Neural cell (in vitro differentiated cells): ENCODE results near the gene TMEM81. TPM values are rescaled to one million over a fixed set of nuclear protein-coding genes. Genes with fewer than 3 reads are reported as not detected.

Source experiments
- H2AFZ ChIP-seq: fragments of 200-600, 300-800 bp; sonication (generic), shearing (Covaris generic); 2 replicates; pipeline ENCODE4 v1.6.0; 2014; ENCODE audit warnings: low read depth, mild to moderate bottlenecking, antibody characterized with exemption, low read length, moderate library complexity
- H3F3A ChIP-seq: fragments of 200-600 bp; shearing (Covaris generic); 2 replicates; pipeline ENCODE4 v1.6.1; 2016; ENCODE audit warnings: mild to moderate bottlenecking, moderate library complexity, mixed read lengths, antibody characterized with exemption, low read length; ENCODE audit not compliant: insufficient read depth, poor library complexity, severe bottlenecking
- H3K27ac ChIP-seq: fragments of 200-600, 300-800 bp; sonication (generic), shearing (Covaris generic); 2 replicates; pipeline ENCODE4 v1.5.1; 2014; ENCODE audit warnings: mild to moderate bottlenecking, low read length, moderate library complexity
- H3K27me3 ChIP-seq: fragments of 300-800, 200-600 bp; sonication (generic), shearing (Covaris generic); 2 replicates; pipeline ENCODE4 v1.6.0; 2014; ENCODE audit warnings: mild to moderate bottlenecking, low read depth, low read length, moderate library complexity; ENCODE audit not compliant: insufficient read depth
- H3K36me3 ChIP-seq: fragments of 300-800, 200-600 bp; sonication (generic), shearing (Covaris generic); 2 replicates; pipeline ENCODE4 v1.5.1; 2014; ENCODE audit warnings: mild to moderate bottlenecking, antibody characterized with exemption, low read length, moderate library complexity; ENCODE audit not compliant: insufficient read depth
- H3K4me2 ChIP-seq: fragments of 300-800, 200-600 bp; sonication (generic), shearing (Covaris generic); 2 replicates; pipeline ENCODE4 v1.6.0; 2014; ENCODE audit warnings: mild to moderate bottlenecking, low read length
- H3K4me3 ChIP-seq: fragments of 300-800, 200-600 bp; sonication (generic), shearing (Covaris generic); 2 replicates; pipeline ENCODE4 v1.5.1; 2014; ENCODE audit warnings: mild to moderate bottlenecking, low read length, moderate library complexity
- H3K79me2 ChIP-seq: fragments of 200-600 bp; shearing (Covaris generic); replicated peaks from 2 replicates; pipeline ENCODE4 v1.6.0; 2014; ENCODE audit warnings: mild to moderate bottlenecking, low read length, moderate library complexity; ENCODE audit not compliant: insufficient read depth
- H3K9ac ChIP-seq: fragments of 300-800, 200-600 bp; sonication (generic), shearing (Covaris generic); 2 replicates; pipeline ENCODE4 v1.6.1; 2016; ENCODE audit warnings: mild to moderate bottlenecking, low read length, mixed read lengths
- H3K9me2 ChIP-seq: fragments of 200-600 bp; shearing (Covaris generic); 2 replicates; pipeline ENCODE4 v1.6.1; 2016; ENCODE audit warnings: mild to moderate bottlenecking, low read length, mixed read lengths; ENCODE audit not compliant: insufficient read depth
- H3K9me3 ChIP-seq: fragments of 200-600, 300-800 bp; sonication (generic), shearing (Covaris generic); 2 replicates; pipeline ENCODE4 v1.6.1; 2016; ENCODE audit warnings: mild to moderate bottlenecking, mixed run types, low read length, moderate library complexity, mixed read lengths
- H4K20me1 ChIP-seq: fragments of 200-600 bp; shearing (Covaris generic); 2 replicates; pipeline ENCODE4 v1.6.1; 2016; ENCODE audit warnings: mild to moderate bottlenecking, mixed run types; ENCODE audit not compliant: insufficient read depth
- EP300 ChIP-seq: fragments of 450-650 bp; conservative IDR thresholded peaks from 2 replicates; pipeline ENCODE4 v1.6.1; 2014; ENCODE audit warnings: antibody characterized with exemption, mild to moderate bottlenecking, moderate library complexity; ENCODE audit not compliant: poor library complexity, severe bottlenecking
- EZH2 ChIP-seq: fragments of 200-600, 300-800 bp; shearing (Covaris generic), sonication (generic); IDR thresholded peaks from 2 replicates; pipeline ENCODE4 v1.6.1; 2014; ENCODE audit warnings: antibody characterized with exemption, low read length, borderline replicate concordance, mild to moderate bottlenecking; ENCODE audit not compliant: insufficient read depth, poor library complexity, severe bottlenecking
- MXI1 ChIP-seq: fragments of 450-650 bp; conservative IDR thresholded peaks from 2 replicates; pipeline ENCODE4 v1.6.1; 2014; ENCODE audit warnings: antibody characterized with exemption, mild to moderate bottlenecking; ENCODE audit not compliant: poor library complexity, severe bottlenecking
- POLR2AphosphoS5 ChIP-seq: IDR thresholded peaks from 2 replicates; pipeline ENCODE4 v1.6.1; 2012
- RAD21 ChIP-seq: fragments of 450-650 bp; conservative IDR thresholded peaks from 2 replicates; pipeline ENCODE4 v1.6.1; 2014; ENCODE audit warnings: antibody characterized with exemption, mild to moderate bottlenecking, moderate library complexity
- SMC3 ChIP-seq: fragments of 450-650 bp; conservative IDR thresholded peaks from 2 replicates; pipeline ENCODE4 v1.6.1; 2014; ENCODE audit warnings: antibody characterized with exemption, mild to moderate bottlenecking, moderate library complexity; ENCODE audit not compliant: poor library complexity
- TAF1 ChIP-seq: IDR thresholded peaks from 2 replicates; pipeline ENCODE4 v1.6.1; 2012; ENCODE audit warnings: low read depth
- polyA plus RNA-seq: library from polyadenylated mRNA; depleted of rRNA; stranded (reverse); fragments of >200 nt; gene quantifications from 2 replicates; pipeline ENCODE4 v1.2.3, GENCODE V29; 2014
- TF ChIP-seq, protein P1 (sequence below): IDR thresholded peaks from 2 replicates; pipeline ENCODE4 v1.6.1; 2012; ENCODE audit warnings: borderline replicate concordance
- TF ChIP-seq, protein P2 (sequence below): fragments of 450-650 bp; IDR thresholded peaks from 2 replicates; pipeline ENCODE4 v1.5.1; 2014; ENCODE audit warnings: antibody characterized with exemption, mild to moderate bottlenecking, moderate library complexity; ENCODE audit not compliant: poor library complexity, severe bottlenecking

TMEM81 gene
- polyA plus RNA-seq, 1 donor from 2014 or later, result 10.1 TPM

DNA sequence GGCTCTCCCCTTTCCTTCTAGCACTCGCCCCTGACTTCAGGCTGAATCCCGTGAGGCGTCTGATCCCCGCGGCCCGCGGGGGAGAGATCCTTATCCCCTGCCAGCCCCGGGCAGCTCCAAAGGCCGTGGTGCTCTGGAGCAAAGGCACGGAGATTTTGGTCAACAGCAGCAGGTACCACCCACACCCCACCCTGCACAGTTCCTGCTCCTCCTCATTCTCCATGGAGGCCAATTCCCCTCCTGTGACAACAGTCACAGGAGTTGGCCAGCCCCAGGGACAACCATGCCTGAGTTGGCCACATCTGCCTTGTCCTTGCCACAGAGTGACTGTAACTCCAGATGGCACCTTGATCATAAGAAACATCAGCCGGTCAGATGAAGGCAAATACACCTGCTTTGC, 20.0 kb downstream of the TMEM81 start:
- no peaks in the 10 kb centered on the region for H4K20me1 ChIP-seq
- no peaks in the 10 kb centered on the region for H3F3A ChIP-seq
- H3K4me3 ChIP-seq, result no peak overlapping the region
- no peaks in the 10 kb centered on the region for H3K9me3 ChIP-seq
- no peak overlapping the region for H3K4me2 ChIP-seq
- H3K9me2 ChIP-seq, result no peaks in the 10 kb centered on the region
- no peaks in the 10 kb centered on the region for H3K79me2 ChIP-seq
- no peaks in the 10 kb centered on the region for H3K36me3 ChIP-seq
- TF ChIP-seq, protein P1, sequence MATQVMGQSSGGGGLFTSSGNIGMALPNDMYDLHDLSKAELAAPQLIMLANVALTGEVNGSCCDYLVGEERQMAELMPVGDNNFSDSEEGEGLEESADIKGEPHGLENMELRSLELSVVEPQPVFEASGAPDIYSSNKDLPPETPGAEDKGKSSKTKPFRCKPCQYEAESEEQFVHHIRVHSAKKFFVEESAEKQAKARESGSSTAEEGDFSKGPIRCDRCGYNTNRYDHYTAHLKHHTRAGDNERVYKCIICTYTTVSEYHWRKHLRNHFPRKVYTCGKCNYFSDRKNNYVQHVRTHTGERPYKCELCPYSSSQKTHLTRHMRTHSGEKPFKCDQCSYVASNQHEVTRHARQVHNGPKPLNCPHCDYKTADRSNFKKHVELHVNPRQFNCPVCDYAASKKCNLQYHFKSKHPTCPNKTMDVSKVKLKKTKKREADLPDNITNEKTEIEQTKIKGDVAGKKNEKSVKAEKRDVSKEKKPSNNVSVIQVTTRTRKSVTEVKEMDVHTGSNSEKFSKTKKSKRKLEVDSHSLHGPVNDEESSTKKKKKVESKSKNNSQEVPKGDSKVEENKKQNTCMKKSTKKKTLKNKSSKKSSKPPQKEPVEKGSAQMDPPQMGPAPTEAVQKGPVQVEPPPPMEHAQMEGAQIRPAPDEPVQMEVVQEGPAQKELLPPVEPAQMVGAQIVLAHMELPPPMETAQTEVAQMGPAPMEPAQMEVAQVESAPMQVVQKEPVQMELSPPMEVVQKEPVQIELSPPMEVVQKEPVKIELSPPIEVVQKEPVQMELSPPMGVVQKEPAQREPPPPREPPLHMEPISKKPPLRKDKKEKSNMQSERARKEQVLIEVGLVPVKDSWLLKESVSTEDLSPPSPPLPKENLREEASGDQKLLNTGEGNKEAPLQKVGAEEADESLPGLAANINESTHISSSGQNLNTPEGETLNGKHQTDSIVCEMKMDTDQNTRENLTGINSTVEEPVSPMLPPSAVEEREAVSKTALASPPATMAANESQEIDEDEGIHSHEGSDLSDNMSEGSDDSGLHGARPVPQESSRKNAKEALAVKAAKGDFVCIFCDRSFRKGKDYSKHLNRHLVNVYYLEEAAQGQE, result no peak
- TF ChIP-seq POLR2AphosphoS5 (no peak), TAF1 (no peak), EZH2 (no peak), SMC3 (no peak), RAD21 (no peak), EP300 (no peak), MXI1 (no peak)
- TF ChIP-seq, protein P2, sequence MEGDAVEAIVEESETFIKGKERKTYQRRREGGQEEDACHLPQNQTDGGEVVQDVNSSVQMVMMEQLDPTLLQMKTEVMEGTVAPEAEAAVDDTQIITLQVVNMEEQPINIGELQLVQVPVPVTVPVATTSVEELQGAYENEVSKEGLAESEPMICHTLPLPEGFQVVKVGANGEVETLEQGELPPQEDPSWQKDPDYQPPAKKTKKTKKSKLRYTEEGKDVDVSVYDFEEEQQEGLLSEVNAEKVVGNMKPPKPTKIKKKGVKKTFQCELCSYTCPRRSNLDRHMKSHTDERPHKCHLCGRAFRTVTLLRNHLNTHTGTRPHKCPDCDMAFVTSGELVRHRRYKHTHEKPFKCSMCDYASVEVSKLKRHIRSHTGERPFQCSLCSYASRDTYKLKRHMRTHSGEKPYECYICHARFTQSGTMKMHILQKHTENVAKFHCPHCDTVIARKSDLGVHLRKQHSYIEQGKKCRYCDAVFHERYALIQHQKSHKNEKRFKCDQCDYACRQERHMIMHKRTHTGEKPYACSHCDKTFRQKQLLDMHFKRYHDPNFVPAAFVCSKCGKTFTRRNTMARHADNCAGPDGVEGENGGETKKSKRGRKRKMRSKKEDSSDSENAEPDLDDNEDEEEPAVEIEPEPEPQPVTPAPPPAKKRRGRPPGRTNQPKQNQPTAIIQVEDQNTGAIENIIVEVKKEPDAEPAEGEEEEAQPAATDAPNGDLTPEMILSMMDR, result no peak
- no peaks in the 10 kb centered on the region for H3K27me3 ChIP-seq
- no peak overlapping the region for H2AFZ ChIP-seq
- H3K27ac ChIP-seq, result no peak overlapping the region
- H3K9ac ChIP-seq, result no peak overlapping the region

DNA sequence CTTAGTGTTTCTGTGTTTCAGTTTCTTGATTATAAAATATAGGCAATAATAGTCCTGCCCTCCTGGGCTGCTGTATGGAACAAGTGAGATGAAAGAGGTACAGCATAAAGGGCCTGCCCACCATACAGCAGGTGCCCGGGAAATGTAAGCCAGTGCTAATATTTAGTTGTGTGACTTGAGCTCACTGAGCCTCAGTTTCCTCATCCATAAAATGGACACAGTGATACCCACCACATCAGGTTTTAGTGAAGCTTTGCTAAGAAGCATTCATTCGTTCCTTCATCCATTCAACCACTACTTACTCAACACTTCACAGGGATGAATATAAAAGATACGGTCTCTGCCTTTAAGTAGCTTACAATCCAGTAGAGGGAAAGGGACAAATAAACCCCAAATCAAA, 21.4 kb downstream of the TMEM81 start:
- Histone ChIP-seq H3F3A (no peaks in the 10 kb centered on the region), H4K20me1 (no peaks in the 10 kb centered on the region), H3K4me3 (no peak overlapping the region), H3K36me3 (no peaks in the 10 kb centered on the region), H3K79me2 (no peaks in the 10 kb centered on the region), H3K9me2 (no peaks in the 10 kb centered on the region), H3K27ac (no peak overlapping the region), H3K27me3 (no peaks in the 10 kb centered on the region), H3K9ac (no peak overlapping the region), H3K9me3 (no peaks in the 10 kb centered on the region), H2AFZ (no peak overlapping the region), H3K4me2 (no peak overlapping the region)
- TF ChIP-seq SMC3, result no peak
- TF ChIP-seq, protein P2, result no peak
- no peak for TF ChIP-seq EP300
- TF ChIP-seq MXI1, result no peak
- no peak for TF ChIP-seq TAF1
- no peak for TF ChIP-seq EZH2
- TF ChIP-seq, protein P1, result no peak
- no peak for TF ChIP-seq RAD21
- TF ChIP-seq POLR2AphosphoS5, result no peak
